Subcutaneous adipose tissue (tissue), 4 donors: ENCODE results near the gene EMC6. TPM values are rescaled to one million over a fixed set of nuclear protein-coding genes. Genes with fewer than 3 reads are reported as not detected.

Source experiments
- total RNA-seq, 4 donors: library from RNA; depleted of rRNA; stranded (reverse); fragments of >200 nt; gene quantifications; one replicate each; pipeline ENCODE4 v1.1.0, GENCODE V29; 2016
- TF ChIP-seq, protein P1 (sequence below): fragments of 450-650 bp; IDR thresholded peaks from one replicate; pipeline ENCODE4 v1.5.1; 2016; ENCODE audit warnings: low read depth, mild to moderate bottlenecking, control low read depth, antibody characterized with exemption, moderate library complexity

The EMC6 gene
- total RNA-seq, 4 donors from 2014 or later = 14.5 to 17.2 (median 15.3) TPM

DNA sequence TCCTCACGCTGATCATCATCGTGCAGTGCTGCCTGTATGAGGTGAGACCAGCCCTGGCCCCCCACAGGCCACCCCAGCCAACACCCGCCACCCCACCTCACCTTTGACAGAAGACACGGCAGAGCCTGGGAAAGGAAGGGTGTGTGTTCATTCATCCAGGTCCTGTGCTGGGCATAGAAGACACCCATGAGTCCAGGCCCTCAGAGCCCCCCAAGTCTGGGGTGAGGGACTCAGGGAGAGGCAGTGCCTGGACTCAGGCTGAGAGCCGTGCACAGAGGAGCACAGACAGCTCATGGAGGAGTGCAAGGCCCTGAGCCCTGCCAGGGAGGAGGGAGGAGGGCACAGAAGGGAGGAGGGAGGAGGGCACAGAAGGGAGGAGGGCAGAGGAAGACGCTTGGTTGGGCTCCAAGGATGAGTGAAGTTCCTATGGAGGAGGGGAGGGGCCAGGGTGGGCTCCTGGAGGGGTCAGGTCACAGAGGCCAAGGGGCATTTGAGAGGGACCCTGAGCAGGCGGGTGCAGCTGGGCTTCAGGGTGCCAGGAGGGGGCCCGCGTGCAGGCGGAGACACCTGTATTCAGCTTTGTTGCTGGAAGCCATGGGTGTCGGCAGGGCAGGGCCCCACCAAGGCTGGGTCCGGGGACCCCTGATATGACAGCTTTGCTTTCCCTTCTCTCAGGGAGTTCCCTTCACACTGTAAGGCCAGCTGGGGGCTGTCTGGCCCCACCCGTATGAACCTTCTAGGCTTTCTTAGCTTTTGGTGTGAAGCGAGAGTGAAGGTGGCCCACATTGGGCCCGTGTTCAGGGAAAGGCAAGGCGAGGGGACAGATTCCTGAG is 11.6 kb upstream of the EMC6 start:
- TF ChIP-seq, protein P1, sequence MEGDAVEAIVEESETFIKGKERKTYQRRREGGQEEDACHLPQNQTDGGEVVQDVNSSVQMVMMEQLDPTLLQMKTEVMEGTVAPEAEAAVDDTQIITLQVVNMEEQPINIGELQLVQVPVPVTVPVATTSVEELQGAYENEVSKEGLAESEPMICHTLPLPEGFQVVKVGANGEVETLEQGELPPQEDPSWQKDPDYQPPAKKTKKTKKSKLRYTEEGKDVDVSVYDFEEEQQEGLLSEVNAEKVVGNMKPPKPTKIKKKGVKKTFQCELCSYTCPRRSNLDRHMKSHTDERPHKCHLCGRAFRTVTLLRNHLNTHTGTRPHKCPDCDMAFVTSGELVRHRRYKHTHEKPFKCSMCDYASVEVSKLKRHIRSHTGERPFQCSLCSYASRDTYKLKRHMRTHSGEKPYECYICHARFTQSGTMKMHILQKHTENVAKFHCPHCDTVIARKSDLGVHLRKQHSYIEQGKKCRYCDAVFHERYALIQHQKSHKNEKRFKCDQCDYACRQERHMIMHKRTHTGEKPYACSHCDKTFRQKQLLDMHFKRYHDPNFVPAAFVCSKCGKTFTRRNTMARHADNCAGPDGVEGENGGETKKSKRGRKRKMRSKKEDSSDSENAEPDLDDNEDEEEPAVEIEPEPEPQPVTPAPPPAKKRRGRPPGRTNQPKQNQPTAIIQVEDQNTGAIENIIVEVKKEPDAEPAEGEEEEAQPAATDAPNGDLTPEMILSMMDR = no peak

DNA sequence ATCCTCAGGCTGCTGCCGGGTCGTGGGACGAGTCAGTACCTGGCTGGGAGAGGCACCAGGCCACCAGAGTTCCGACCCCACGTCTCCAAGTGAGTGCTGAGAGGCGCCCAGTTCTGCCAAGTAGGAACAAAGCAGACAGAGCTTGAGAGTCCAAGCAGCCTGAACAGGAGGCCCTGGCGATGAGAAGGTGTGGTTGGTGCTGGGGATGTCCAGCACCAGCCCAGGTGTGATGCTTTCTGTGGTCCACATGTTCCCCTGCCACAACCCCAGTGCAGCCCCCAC is 11.1 kb upstream of the EMC6 start:
- TF ChIP-seq, protein P1 = no peak

DNA sequence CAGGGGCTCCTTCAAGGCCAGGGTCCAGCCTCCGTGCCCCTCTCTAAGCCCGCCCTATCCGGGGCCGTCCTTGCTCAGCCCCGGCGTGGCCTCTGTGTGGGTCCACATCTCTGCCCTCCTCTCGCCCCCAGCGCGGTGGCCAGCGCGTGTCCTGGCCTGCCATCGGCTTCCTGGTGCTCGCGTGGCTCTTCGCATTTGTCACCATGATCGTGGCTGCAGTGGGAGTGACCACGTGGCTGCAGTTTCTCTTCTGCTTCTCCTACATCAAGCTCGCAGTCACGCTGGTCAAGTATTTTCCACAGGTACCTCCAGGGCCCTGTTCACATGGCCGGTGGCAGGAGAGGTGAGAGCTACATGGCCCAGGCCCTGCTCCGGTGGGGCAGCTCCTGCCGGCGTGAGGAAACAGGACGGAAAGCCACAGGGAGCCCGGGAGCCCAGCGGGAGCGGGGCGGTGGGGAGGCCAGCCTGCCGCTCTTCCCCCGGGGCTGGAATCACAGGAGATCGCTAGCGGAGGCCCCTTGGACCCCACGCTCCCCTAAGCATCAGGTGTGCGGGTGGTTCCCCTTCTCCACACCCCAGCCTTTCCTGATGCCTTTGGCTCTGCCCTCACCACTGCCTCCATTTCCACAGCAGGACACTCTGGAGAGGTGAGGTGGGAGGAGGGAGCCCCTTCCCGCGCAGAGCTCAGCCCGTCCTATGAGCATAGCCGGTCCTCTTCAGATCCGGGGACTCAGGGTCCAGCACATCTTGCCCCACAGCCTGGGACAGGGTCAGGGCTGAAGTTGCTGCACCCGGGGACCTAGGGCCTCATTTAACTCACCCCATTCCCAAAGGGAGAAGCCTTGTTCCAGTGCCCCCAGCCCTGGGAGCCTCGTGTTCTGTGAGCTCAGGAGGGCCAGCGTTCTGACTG is 10.5 kb upstream of the EMC6 start:
- TF ChIP-seq, protein P1 = no peak

DNA sequence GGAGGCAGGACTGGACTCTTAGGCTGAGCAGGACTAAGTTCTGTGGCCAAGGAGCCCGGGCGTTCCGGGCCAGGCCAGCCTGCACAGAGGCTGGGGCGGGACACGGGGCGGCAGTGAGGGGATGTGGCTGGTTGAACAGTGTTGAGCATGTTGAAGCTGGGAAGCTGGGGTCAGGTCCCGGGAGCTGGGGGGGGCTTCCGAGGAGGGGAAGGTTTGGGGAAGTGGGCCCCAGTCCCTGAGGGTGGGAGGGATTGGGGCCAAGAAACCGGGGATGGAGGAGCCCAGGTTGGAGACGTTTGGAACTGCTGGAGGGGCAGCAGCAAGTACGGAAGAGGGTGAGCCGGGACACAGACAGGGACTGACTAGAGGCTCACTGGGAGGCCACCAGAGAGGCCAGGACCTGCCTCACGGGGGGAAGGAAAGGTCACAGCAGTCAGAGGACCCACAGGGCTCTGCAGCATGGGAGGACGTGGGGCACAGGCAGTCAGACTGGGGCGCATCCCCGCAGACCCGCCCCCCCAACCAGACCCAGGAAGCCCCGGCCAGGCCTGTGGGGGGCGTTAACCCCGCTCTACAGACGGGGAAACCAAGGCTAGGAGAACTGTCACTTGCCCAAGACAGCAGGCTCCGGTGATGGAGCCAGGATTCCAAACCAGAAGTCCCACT is 9.7 kb upstream of the EMC6 start:
- TF ChIP-seq, protein P1 = no peak

DNA sequence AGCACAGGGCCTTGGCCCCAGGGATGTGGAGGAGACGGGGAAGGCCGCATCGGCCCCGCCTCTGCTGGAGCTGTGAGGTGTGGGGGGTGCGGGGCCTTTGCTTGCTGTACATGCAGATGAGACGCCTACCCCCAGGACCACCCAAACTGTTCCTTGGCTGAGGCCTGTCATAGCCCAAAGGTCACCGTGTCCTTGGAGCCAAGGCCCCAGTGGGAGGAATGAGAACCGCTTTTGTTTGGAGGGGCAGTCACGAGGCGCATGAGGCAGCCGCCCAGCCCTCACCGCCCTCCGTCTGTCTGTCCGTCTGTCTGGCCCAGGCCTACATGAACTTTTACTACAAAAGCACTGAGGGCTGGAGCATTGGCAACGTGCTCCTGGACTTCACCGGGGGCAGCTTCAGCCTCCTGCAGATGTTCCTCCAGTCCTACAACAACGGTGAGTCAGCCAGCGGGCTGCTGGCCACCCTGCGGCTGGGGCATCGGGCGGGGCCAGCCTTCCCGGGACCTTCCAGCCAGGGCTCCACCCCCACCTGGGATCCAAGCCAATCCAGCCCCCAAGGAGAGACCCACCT is 9.0 kb upstream of the EMC6 start:
- TF ChIP-seq, protein P1 = no peak

DNA sequence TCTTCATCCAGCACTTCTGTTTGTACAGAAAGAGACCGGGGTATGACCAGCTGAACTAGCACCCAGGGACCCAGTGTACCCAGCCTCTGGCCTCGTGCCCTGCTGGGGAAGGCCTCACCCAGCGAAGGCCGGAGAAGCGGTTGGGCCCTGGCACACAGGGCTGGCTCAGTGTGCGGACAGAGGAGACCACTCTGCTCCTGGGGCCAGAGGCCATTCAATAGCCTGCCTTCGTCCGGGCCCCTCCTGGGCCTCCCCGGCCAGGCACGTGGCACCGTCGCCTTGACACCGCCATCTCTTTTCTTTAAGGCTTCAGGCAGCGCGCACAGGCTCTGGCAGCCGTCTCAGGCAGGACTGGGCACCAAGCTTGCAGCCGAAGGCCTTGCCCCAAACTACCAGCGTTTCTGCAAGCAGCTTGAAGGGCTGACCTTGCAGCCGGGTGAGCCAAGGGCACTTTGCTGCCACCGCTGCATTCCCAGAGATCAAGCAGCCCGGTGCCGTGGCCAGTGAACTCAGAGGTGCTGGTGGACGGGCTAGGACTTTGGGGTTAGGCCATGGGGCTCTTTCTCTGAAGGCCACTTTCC is 8.2 kb upstream of the EMC6 start:
- TF ChIP-seq, protein P1 = no peak
